ENCODE measurements around the gene PPP1R2C.

PPP1R2C gene

GRCh38 chrX:42735250-42735649, 42.7 kb downstream of the PPP1R2C start:
- no peak for ATAC-seq
- no peak for TF ChIP-seq GLIS3 (CRISPR knock-in tag; IDR thresholded peaks at IDR 0.05)
- no peak for TF ChIP-seq TSHZ2 (CRISPR knock-in tag; IDR thresholded peaks at IDR 0.05)
- TF ChIP-seq ZFP3 (CRISPR knock-in tag; IDR thresholded peaks at IDR 0.05), result no peak
- no peak for TF ChIP-seq CSRNP3 (CRISPR knock-in tag; IDR thresholded peaks at IDR 0.05)
- TF ChIP-seq ZFP30 (CRISPR knock-in tag; IDR thresholded peaks at IDR 0.05), result no peak
- no peak for TF ChIP-seq RARB (CRISPR knock-in tag; IDR thresholded peaks at IDR 0.05)

GRCh38 chrX:42732506-42732905, 45.5 kb downstream of the PPP1R2C start:
- no peak for TF ChIP-seq RARB (CRISPR knock-in tag; IDR thresholded peaks at IDR 0.05)
- ATAC-seq, result no peak
